Panc1 (cell line): Measurements from ENCODE around the gene ANKMY2. TPM values are rescaled to one million over a fixed set of nuclear protein-coding genes. Genes with fewer than 3 reads are reported as not detected.

Experiments used
- ATAC-seq: fragments of 200-7000 bp; cut with Tn5 transposase; 2 replicates; pipeline ENCODE4 v1.9.1; 2020; ENCODE audit warnings: mild to moderate bottlenecking, moderate library complexity
- BruUV-seq: library from RNA; stranded (reverse); fragments of 400-500 nt; replicated peaks from 2 replicates; lab custom pipeline; 2021; lab: Mats Ljungman, UMichigan
- CTCF ChIA-PET: fragments of 300-600 bp; sonication (Branson Sonifier 250); formaldehyde crosslinking; loops from one replicate; lab custom pipeline; 2022; ENCODE audit warnings: antibody characterized with exemption; lab: Charles Lee
- POLR2A ChIA-PET: fragments of 300-600 bp; sonication (Branson Sonifier 250); formaldehyde crosslinking; loops from one replicate; lab custom pipeline; 2022; ENCODE audit warnings: antibody characterized with exemption; lab: Charles Lee
- DNase-seq: peaks from one replicate; pipeline ENCODE4 v3.0.0-alpha.2; 2010; ENCODE audit warnings: low read depth, low spot score
- H3K27ac ChIP-seq: 2 replicates; pipeline ENCODE4 v1.5.1; 2011; ENCODE audit warnings: mild to moderate bottlenecking, low read length, inconsistent platforms
- H3K27me3 ChIP-seq: fragments of 200-500 bp; sonication (Bioruptor generic); 2 replicates; pipeline ENCODE4 v1.6.0; 2014; ENCODE audit warnings: low read length, inconsistent platforms; ENCODE audit not compliant: control insufficient read depth, insufficient read depth
- H3K36me3 ChIP-seq: fragments of 200-500 bp; sonication (Bioruptor generic); 2 replicates; pipeline ENCODE4 v1.5.1; 2014; ENCODE audit warnings: inconsistent platforms, mild to moderate bottlenecking, low read length, moderate library complexity; ENCODE audit not compliant: control insufficient read depth, insufficient read depth
- H3K4me1 ChIP-seq: 2 replicates; pipeline ENCODE4 v1.5.1; 2011; ENCODE audit warnings: inconsistent platforms, mild to moderate bottlenecking, low read length, moderate library complexity; ENCODE audit not compliant: control insufficient read depth, insufficient read depth
- H3K4me3 ChIP-seq, 2 experiments: 2 replicates each; pipeline ENCODE4 v1.5.1; 2011 to 2012; ENCODE audit warnings: low read depth in 2 of 2, low read length in 2 of 2, mild to moderate bottlenecking in 2 of 2, inconsistent platforms in 1 of 2, moderate library complexity in 1 of 2
- H3K9me3 ChIP-seq: fragments of 200-500 bp; sonication (Bioruptor generic); 2 replicates; pipeline ENCODE4 v1.5.1; 2014; ENCODE audit warnings: low read depth, mild to moderate bottlenecking, inconsistent platforms, low read length, moderate library complexity; ENCODE audit not compliant: control insufficient read depth, insufficient read depth
- CTCF ChIP-seq: fragments of 450-650 bp; IDR thresholded peaks from 2 replicates; pipeline ENCODE4 v1.5.1; 2017; ENCODE audit warnings: mild to moderate bottlenecking
- POLR2AphosphoS5 ChIP-seq: IDR thresholded peaks from 2 replicates; pipeline ENCODE4 v1.6.1; 2012; ENCODE audit warnings: mild to moderate bottlenecking, low read depth, low read length, moderate library complexity
- REST ChIP-seq, 2 experiments: IDR thresholded peaks; 2 replicates each; pipeline ENCODE4 v1.6.1; 2011 to 2012; ENCODE audit warnings: low read depth in 2 of 2, control low read depth in 1 of 2, low read length in 1 of 2, mild to moderate bottlenecking in 1 of 2, moderate library complexity in 1 of 2; ENCODE audit not compliant: insufficient read depth in 1 of 2
- SIN3A ChIP-seq: IDR thresholded peaks from 2 replicates; pipeline ENCODE4 v1.6.1; 2012; ENCODE audit warnings: low read depth, mild to moderate bottlenecking, low read length, moderate library complexity, borderline replicate concordance; ENCODE audit not compliant: insufficient read depth
- TCF7L2 ChIP-seq: IDR thresholded peaks from 2 replicates; pipeline ENCODE4 v1.6.1; 2011; ENCODE audit warnings: mild to moderate bottlenecking, low read depth, low read length, inconsistent platforms
- in situ Hi-C: cut with HindIII; loops from 2 replicates; pipeline ENCODE4 v1.10.0; 2016; ENCODE audit warnings: low sequenced_read_pairs, low pct_unique_long_range_greater_than_20kb
- intact Hi-C: fragments of 100-400 bp; cut with micrococcal nuclease; formaldehyde crosslinking; loops from one replicate; pipeline ENCODE4 v1.10.0; 2022; ENCODE audit not compliant: unreplicated experiment
- total RNA-seq: library from RNA; stranded (reverse); gene quantifications from one replicate; pipeline ENCODE4 v1.2.1, GENCODE V29; 2021; ENCODE audit not compliant: unreplicated experiment

The ANKMY2 gene
- total RNA-seq, 1 experiment from 2014 or later, result 18.6 TPM

GRCh38 chr7:16603633-16604032, 41.9 kb downstream of the ANKMY2 start:
- CTCF ChIA-PET, result no interaction called here
- no peak for ATAC-seq

GRCh38 chr7:16599860-16600259, 45.7 kb downstream of the ANKMY2 start:
- ChIA-PET CTCF (no interaction called here), POLR2A (interaction anchor here (0.5 kb wide), 1 partner anchor 32 kb away, joined by 3 read pairs; no protein-coding TSS in a partner anchor)
- H3K27ac ChIP-seq, result no peak overlapping the region
- no peaks in the 10 kb centered on the region for H3K9me3 ChIP-seq
- BruUV-seq, result no TSS peak
- H3K27me3 ChIP-seq, result no peaks in the 10 kb centered on the region
- no peak for DNase-seq
- intact Hi-C loops, result no loop called here
- TF ChIP-seq REST (IDR thresholded peaks at IDR 0.05; ENCODE audit: insufficient read depth in 1 of 2, low read depth in 2 of 2, low read length in 1 of 2) (no peak), TCF7L2 (no peak), POLR2AphosphoS5 (no peak), CTCF (no peak), SIN3A (no peak)
- no peak for ATAC-seq
- H3K36me3 ChIP-seq, result peaks cover 9% of the 10 kb centered on the region; the same call in 1 of the 2 replicates
- no peaks in the 10 kb centered on the region for H3K4me1 ChIP-seq
- in situ Hi-C loops, result no loop called here
- no peak overlapping the region for H3K4me3 ChIP-seq

More at GRCh38 chr7:16603633-16604032, 41.9 kb downstream of the ANKMY2 start:
- BruUV-seq, result no TSS peak
- intact Hi-C loops, result no loop called here
- Histone ChIP-seq H3K36me3 (peaks cover 9% of the 10 kb centered on the region; the same call in 1 of the 2 replicates), H3K27me3 (no peaks in the 10 kb centered on the region), H3K9me3 (no peaks in the 10 kb centered on the region), H3K4me1 (no peaks in the 10 kb centered on the region), H3K27ac (no peak overlapping the region), H3K4me3 (no peak overlapping the region)
- no peak for TF ChIP-seq CTCF
- TF ChIP-seq REST (IDR thresholded peaks at IDR 0.05; ENCODE audit: insufficient read depth in 1 of 2, low read depth in 2 of 2, low read length in 1 of 2), result no peak
- TF ChIP-seq TCF7L2, result no peak
- TF ChIP-seq POLR2AphosphoS5, result no peak
- TF ChIP-seq SIN3A, result no peak
- no peak for DNase-seq
- POLR2A ChIA-PET, result interaction anchor here (0.6 kb wide), 1 partner anchor 14 kb away, joined by 4 read pairs; no protein-coding TSS in a partner anchor
- in situ Hi-C loops, result no loop called here
